ENCODE measurements around the gene MYO3B. TPM values are rescaled to one million over a fixed set of nuclear protein-coding genes. Genes with fewer than 3 reads are reported as not detected.

The MYO3B gene
- total RNA-seq, 1 donor from 2014 or later: 0.22 TPM

- H3K4me1 Mint-ChIP-seq (ENCODE audit: low read depth, unreplicated experiment): no peaks in the 10 kb centered on the region
- no peaks in the 10 kb centered on the region for H3K9me3 Mint-ChIP-seq (ENCODE audit: unreplicated experiment)
- no peak overlapping the region for H3K4me3 Mint-ChIP-seq (ENCODE audit: unreplicated experiment)
- H3K27ac Mint-ChIP-seq (ENCODE audit: unreplicated experiment): no peak overlapping the region
- DNase-seq: no peak
- no peaks in the 10 kb centered on the region for H3K36me3 Mint-ChIP-seq (ENCODE audit: unreplicated experiment)
- no peaks in the 10 kb centered on the region for H3K27me3 Mint-ChIP-seq (ENCODE audit: unreplicated experiment)
- no peak for TF ChIP-seq CTCF (IDR thresholded peaks at IDR 0.05; ENCODE audit: partially characterized antibody, unreplicated experiment)
These were observed 129.1 kb downstream of the MYO3B start for GRCh38 chr2:170307052-170307451.

GRCh38 chr2:170307555-170308351, 129.8 kb downstream of the MYO3B start:
- Mint-ChIP-seq H3K4me1 (ENCODE audit: low read depth, unreplicated experiment) (peaks cover 5% of the 10 kb centered on the region), H3K9me3 (ENCODE audit: unreplicated experiment) (no peaks in the 10 kb centered on the region), H3K36me3 (ENCODE audit: unreplicated experiment) (no peaks in the 10 kb centered on the region), H3K27ac (ENCODE audit: unreplicated experiment) (no peak overlapping the region), H3K4me3 (ENCODE audit: unreplicated experiment) (no peak overlapping the region), H3K27me3 (ENCODE audit: unreplicated experiment) (no peaks in the 10 kb centered on the region)
- TF ChIP-seq CTCF (IDR thresholded peaks at IDR 0.05; ENCODE audit: partially characterized antibody, unreplicated experiment): no peak
- DNase-seq: no peak

- Mint-ChIP-seq H3K27me3 (ENCODE audit: unreplicated experiment) (no peaks in the 10 kb centered on the region), H3K4me3 (ENCODE audit: unreplicated experiment) (no peak overlapping the region), H3K27ac (ENCODE audit: unreplicated experiment) (no peak overlapping the region), H3K9me3 (ENCODE audit: unreplicated experiment) (peaks cover 3% of the 10 kb centered on the region), H3K36me3 (ENCODE audit: unreplicated experiment) (no peaks in the 10 kb centered on the region), H3K4me1 (ENCODE audit: low read depth, unreplicated experiment) (peaks cover 10% of the 10 kb centered on the region)
- DNase-seq: no peak
- no peak for TF ChIP-seq CTCF (IDR thresholded peaks at IDR 0.05; ENCODE audit: partially characterized antibody, unreplicated experiment)
These were observed 133.0 kb downstream of the MYO3B start for GRCh38 chr2:170310876-170311502.

- Mint-ChIP-seq H3K36me3 (ENCODE audit: unreplicated experiment) (peaks cover 4% of the 10 kb centered on the region), H3K27me3 (ENCODE audit: unreplicated experiment) (no peaks in the 10 kb centered on the region), H3K27ac (ENCODE audit: unreplicated experiment) (peak overlapping the region; percentile 80), H3K4me3 (ENCODE audit: unreplicated experiment) (peak overlapping the region; percentile 58), H3K4me1 (ENCODE audit: low read depth, unreplicated experiment) (peaks cover 10% of the 10 kb centered on the region), H3K9me3 (ENCODE audit: unreplicated experiment) (peaks cover 3% of the 10 kb centered on the region)
- TF ChIP-seq CTCF (IDR thresholded peaks at IDR 0.05; ENCODE audit: partially characterized antibody, unreplicated experiment): no peak
- DNase-seq: no peak
These were observed 135.5 kb downstream of the MYO3B start for GRCh38 chr2:170313347-170313991.

- peaks cover 3% of the 10 kb centered on the region for H3K9me3 Mint-ChIP-seq (ENCODE audit: unreplicated experiment)
- peaks cover 10% of the 10 kb centered on the region for H3K4me1 Mint-ChIP-seq (ENCODE audit: low read depth, unreplicated experiment)
- no peak for DNase-seq
- H3K36me3 Mint-ChIP-seq (ENCODE audit: unreplicated experiment): peaks cover 8% of the 10 kb centered on the region
- H3K4me3 Mint-ChIP-seq (ENCODE audit: unreplicated experiment): no peak overlapping the region
- TF ChIP-seq CTCF (IDR thresholded peaks at IDR 0.05; ENCODE audit: partially characterized antibody, unreplicated experiment): no peak
- peak overlapping the region; percentile 80 for H3K27ac Mint-ChIP-seq (ENCODE audit: unreplicated experiment)
- H3K27me3 Mint-ChIP-seq (ENCODE audit: unreplicated experiment): no peaks in the 10 kb centered on the region
These were observed 136.0 kb downstream of the MYO3B start for GRCh38 chr2:170313992-170314348.
